Measurements from ENCODE around the gene HECTD1.
"Not testable (repeated sequence)": the region's sequence is repeated elsewhere in the genome, so short reads cannot be mapped to it uniquely, and the experiment has no call there.

GRCh38 chr14:31182016-31182415, 25.6 kb downstream of the HECTD1 start:
- TF ChIP-seq, protein P1, sequence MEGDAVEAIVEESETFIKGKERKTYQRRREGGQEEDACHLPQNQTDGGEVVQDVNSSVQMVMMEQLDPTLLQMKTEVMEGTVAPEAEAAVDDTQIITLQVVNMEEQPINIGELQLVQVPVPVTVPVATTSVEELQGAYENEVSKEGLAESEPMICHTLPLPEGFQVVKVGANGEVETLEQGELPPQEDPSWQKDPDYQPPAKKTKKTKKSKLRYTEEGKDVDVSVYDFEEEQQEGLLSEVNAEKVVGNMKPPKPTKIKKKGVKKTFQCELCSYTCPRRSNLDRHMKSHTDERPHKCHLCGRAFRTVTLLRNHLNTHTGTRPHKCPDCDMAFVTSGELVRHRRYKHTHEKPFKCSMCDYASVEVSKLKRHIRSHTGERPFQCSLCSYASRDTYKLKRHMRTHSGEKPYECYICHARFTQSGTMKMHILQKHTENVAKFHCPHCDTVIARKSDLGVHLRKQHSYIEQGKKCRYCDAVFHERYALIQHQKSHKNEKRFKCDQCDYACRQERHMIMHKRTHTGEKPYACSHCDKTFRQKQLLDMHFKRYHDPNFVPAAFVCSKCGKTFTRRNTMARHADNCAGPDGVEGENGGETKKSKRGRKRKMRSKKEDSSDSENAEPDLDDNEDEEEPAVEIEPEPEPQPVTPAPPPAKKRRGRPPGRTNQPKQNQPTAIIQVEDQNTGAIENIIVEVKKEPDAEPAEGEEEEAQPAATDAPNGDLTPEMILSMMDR (IDR thresholded peaks at IDR 0.05): not testable (repeated sequence)
- not testable (repeated sequence) for TF ChIP-seq POLR2A (IDR thresholded peaks at IDR 0.05)

All from lower leg skin (tissue), 3 donors.